GM18507 (cell line): ENCODE measurements around the gene XNDC1N.
"Not testable (repeated sequence)": the region's sequence is repeated elsewhere in the genome, so short reads cannot be mapped to it uniquely, and the experiment has no call there.

Source experiments
- DNase-seq: peaks from one replicate; pipeline ENCODE4 v3.0.0; 2011; ENCODE audit warnings: low read depth; ENCODE audit not compliant: insufficient read length; ENCODE audit errors: extremely low spot score
- FAIRE-seq: peaks from 2 replicates; lab custom pipeline; 2011; peaks lifted over from hg19 to GRCh38; lab: Jason Lieb, UNC

Gene XNDC1N

GRCh38 chr11:71885806-71886205 is 42.6 kb downstream of the XNDC1N start:
- not testable (repeated sequence) for FAIRE-seq, DNase-seq
